HepG2 (cell line): ENCODE measurements around the gene COX7A2L. TPM values are rescaled to one million over a fixed set of nuclear protein-coding genes. Genes with fewer than 3 reads are reported as not detected.

Experiments
- ARID4A ChIP-seq: sonication (generic); formaldehyde crosslinking; IDR thresholded peaks from 2 replicates; pipeline ENCODE4 v1.5.0; 2020; ENCODE audit warnings: mild to moderate bottlenecking, missing genetic modification reagents, borderline replicate concordance
- FOXA3 ChIP-seq: IDR thresholded peaks from 2 replicates; pipeline ENCODE4 v1.6.1; 2016; ENCODE audit warnings: missing genetic modification reagents, missing compliant biosample characterization
- KMT2B ChIP-seq: IDR thresholded peaks from 2 replicates; pipeline ENCODE4 v1.6.1; 2016; ENCODE audit warnings: missing genetic modification reagents, missing compliant biosample characterization
- RNF2 ChIP-seq: fragments of 450-650 bp; conservative IDR thresholded peaks from 2 replicates; pipeline ENCODE4 v1.6.1; 2016; ENCODE audit warnings: low read depth
- ZNF546 ChIP-seq: sonication (generic); formaldehyde crosslinking; conservative IDR thresholded peaks from 2 replicates; pipeline ENCODE4 v1.8.1; 2023; ENCODE audit warnings: mild to moderate bottlenecking, missing genetic modification reagents
- ZNF788 ChIP-seq: sonication (generic); formaldehyde crosslinking; IDR thresholded peaks from 2 replicates; pipeline ENCODE4 v1.5.0; 2020; ENCODE audit warnings: mild to moderate bottlenecking, missing genetic modification reagents, borderline replicate concordance
- polyA plus RNA-seq, 8 experiments: library from polyadenylated mRNA; depleted of rRNA in 3 of 8; stranded (reverse) in 7 of 8; unstranded in 1 of 8; fragments of >200 nt; fragmentation: Illumina TruSeq in 4 of 8; extraction: Trizol in 4 of 8; gene quantifications; 2 replicates each; pipeline versions ENCODE4 v1.2.1 to v1.2.3, GENCODE V29; 2011 to 2016; ENCODE audit warnings: low read depth in 4 of 8, missing spikeins in 1 of 8, mixed read lengths in 1 of 8; ENCODE audit not compliant: insufficient read depth in 1 of 8
- total RNA-seq, 5 experiments: library from RNA; depleted of rRNA; stranded (reverse); fragments of >200 nt; fragmentation: Illumina TruSeq; extraction: Trizol; gene quantifications; 2 replicates each; pipeline ENCODE4 v1.2.3, GENCODE V29; 2016; ENCODE audit warnings: low read depth in 1 of 5
- TF ChIP-seq, protein P1 (sequence below): sonication (generic); formaldehyde crosslinking; IDR thresholded peaks from 2 replicates; pipeline ENCODE4 v1.4.0; 2020; ENCODE audit warnings: low read depth, missing genetic modification reagents

COX7A2L gene
- total and polyA plus RNA-seq, 2 of the 13 experiments (the other 11 are each of a cell fraction or from before 2014, with no cell fraction given) = 155 to 201 TPM

DNA sequence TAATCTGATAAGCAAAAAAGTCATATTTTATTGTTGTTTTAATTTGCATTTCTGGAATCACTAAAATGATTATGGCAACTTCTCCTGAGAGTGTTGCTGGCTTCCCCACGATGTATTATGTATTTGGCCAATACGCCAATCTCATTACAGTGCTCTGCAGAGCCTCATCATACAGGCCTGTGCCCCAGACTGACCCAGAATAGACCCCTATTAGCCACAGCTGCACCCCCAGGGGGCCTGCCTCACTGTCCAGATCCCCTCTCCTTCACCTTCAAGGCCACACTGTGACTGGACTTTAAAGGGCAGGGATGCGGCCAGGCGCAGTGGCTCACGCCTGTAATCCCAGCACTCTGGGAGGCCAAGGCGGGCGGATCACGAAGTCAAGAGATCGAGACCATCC is 17.4 kb upstream of the COX7A2L start (continued):
- no peak for TF ChIP-seq ARID4A (CRISPR knock-in tag)
- TF ChIP-seq, protein P1, sequence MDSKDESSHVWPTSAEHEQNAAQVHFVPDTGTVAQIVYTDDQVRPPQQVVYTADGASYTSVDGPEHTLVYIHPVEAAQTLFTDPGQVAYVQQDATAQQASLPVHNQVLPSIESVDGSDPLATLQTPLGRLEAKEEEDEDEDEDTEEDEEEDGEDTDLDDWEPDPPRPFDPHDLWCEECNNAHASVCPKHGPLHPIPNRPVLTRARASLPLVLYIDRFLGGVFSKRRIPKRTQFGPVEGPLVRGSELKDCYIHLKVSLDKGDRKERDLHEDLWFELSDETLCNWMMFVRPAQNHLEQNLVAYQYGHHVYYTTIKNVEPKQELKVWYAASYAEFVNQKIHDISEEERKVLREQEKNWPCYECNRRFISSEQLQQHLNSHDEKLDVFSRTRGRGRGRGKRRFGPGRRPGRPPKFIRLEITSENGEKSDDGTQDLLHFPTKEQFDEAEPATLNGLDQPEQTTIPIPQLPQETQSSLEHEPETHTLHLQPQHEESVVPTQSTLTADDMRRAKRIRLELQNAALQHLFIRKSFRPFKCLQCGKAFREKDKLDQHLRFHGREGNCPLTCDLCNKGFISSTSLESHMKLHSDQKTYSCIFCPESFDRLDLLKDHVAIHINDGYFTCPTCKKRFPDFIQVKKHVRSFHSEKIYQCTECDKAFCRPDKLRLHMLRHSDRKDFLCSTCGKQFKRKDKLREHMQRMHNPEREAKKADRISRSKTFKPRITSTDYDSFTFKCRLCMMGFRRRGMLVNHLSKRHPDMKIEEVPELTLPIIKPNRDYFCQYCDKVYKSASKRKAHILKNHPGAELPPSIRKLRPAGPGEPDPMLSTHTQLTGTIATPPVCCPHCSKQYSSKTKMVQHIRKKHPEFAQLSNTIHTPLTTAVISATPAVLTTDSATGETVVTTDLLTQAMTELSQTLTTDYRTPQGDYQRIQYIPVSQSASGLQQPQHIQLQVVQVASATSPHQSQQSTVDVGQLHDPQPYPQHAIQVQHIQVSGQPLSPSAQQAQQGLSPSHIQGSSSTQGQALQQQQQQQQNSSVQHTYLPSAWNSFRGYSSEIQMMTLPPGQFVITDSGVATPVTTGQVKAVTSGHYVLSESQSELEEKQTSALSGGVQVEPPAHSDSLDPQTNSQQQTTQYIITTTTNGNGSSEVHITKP = no peak
- no peak for TF ChIP-seq ZNF546 (CRISPR knock-in tag)
- no peak for TF ChIP-seq FOXA3
- TF ChIP-seq KMT2B (CRISPR knock-in tag) = no peak
- no peak for TF ChIP-seq RNF2
- no peak for TF ChIP-seq ZNF788 (CRISPR knock-in tag)
